Nasal cavity respiratory epithelium epithelial cell of viscerocranial mucosa (primary cell): ENCODE data around the gene BCL6B. TPM values are rescaled to one million over a fixed set of nuclear protein-coding genes. Genes with fewer than 3 reads are reported as not detected.

Source experiments
- total RNA-seq: library from RNA; depleted of rRNA; stranded (reverse); fragments of >200 nt; gene quantifications from 2 replicates; pipeline ENCODE4 v1.2.3, GENCODE V29; 2014

The BCL6B gene, protein sequence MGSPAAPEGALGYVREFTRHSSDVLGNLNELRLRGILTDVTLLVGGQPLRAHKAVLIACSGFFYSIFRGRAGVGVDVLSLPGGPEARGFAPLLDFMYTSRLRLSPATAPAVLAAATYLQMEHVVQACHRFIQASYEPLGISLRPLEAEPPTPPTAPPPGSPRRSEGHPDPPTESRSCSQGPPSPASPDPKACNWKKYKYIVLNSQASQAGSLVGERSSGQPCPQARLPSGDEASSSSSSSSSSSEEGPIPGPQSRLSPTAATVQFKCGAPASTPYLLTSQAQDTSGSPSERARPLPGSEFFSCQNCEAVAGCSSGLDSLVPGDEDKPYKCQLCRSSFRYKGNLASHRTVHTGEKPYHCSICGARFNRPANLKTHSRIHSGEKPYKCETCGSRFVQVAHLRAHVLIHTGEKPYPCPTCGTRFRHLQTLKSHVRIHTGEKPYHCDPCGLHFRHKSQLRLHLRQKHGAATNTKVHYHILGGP
- not detected in 2 replicates for total RNA-seq

DNA sequence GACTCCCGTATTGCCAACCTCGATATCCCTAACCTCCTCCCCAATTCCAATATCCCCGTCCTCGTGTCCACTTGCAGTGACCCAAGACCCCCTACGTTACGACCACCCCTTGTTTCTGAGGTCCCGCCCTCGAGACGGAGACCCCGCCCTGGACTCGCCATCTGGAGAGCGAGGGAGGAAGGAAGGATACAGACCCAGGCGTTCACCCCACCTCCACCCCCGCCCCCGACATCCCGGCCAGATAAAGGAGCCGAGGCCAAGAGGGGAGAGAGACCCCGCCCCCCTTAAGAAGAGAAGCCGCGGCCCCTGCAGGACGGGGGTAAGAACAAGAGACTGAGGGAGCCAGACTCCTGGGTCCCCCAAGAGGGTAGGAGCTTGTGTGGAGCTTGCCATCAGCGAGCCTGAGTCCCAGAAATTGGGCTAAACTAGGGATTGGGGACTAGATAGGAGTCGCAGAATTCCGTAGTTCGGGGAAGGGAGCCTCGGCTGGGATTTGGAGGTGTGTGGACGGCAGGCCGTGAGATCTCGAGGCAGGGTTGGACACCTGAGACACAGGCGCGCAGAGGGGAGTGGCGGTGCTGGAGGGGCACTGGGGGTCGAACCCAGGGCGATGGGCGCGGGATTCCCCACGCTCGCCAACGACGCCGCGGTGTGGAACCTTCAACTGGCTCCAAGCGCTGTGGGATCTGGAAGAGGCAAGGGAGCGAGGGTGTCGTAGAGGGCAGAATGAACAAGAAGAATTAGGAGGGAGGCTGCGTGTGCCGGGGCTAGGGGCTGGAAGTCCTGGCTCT is at the start of gene BCL6B:
Gene BCL6B (plus strand): TSS at position 270 of the 791 bp plus-strand sequence. CDS start 622 bp downstream, outside the sequence.

DNA sequence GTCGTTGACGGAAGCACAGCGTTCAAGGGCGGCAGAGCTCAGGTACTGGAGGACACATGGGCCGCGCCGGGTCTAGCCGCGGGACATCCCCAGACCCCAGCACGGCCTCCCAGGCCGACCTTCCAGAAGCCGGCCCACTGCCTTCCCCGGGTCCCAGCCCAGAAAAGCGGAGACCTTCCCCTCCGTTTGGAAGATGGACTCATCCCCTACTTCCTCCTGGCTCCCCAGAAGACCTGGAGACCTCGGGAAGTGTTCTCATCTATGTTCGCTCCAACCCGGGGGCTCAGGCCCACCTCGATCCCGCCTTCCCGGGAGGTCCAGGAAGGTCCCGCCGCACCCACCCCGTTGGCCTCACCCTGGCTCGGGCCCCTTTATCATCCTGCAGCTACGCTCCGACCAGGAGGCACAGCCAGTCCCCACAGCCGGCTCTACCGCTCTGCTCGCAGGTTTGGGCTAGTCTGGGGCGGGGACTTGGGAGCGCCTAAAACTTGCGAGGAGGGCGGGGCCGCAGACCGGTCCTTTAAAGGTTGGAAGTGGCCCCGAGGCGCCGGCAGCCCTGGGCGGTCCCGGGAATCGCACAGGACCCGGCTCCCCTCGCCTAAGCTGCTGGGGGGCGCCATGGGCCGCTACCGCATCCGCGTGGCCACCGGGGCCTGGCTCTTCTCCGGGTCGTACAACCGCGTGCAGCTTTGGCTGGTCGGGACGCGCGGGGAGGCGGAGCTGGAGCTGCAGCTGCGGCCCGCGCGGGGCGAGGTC is 27.2 kb upstream of the BCL6B start, which contains the start of gene ALOX12:
Gene ALOX12 (plus strand): TSS at position 550 of the 756 bp plus-strand sequence. CDS start 69 bp downstream, at position 619.

DNA sequence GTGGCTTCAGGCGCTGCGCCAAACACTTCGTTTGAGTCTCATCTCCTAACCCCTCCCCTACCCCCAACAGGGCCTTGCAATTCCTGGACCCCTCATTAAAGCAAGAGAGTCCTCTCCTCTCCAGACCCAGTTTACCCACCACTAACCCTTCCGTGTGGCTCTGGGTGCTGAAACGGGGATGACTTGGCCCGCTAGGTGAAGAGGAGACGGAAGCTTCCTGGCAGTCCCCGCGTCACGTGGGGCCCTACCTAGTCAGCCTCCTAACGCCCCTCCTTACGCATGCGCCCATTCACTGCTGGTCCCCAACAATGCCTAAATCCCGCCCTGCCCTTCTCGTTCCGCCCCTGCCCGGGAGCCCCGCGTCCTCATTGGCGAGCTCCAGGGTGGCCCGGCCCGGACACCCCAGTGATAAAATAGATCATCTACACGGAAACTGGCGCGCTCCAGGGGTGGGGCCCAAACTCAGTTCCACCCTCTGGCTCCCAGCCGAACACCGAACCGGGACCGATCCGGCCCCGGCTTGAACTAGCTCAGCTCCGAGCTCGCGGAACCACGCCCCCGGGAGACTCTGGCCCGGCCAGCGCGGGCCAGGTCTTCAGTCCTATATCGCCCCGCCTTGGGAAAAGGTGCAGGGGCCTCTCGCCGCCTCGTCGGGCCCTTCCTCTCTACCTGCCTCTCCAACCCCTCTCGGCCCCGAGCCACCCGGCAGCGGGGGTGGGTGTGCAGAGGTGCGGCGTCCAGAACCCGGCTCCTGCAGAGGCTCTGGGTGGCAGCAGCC is 12.9 kb downstream of the BCL6B start, which contains the start of gene SLC16A13:
Gene SLC16A13 (plus strand): TSS at position 425 of the 778 bp plus-strand sequence. CDS start 368 bp downstream, outside the sequence.

DNA sequence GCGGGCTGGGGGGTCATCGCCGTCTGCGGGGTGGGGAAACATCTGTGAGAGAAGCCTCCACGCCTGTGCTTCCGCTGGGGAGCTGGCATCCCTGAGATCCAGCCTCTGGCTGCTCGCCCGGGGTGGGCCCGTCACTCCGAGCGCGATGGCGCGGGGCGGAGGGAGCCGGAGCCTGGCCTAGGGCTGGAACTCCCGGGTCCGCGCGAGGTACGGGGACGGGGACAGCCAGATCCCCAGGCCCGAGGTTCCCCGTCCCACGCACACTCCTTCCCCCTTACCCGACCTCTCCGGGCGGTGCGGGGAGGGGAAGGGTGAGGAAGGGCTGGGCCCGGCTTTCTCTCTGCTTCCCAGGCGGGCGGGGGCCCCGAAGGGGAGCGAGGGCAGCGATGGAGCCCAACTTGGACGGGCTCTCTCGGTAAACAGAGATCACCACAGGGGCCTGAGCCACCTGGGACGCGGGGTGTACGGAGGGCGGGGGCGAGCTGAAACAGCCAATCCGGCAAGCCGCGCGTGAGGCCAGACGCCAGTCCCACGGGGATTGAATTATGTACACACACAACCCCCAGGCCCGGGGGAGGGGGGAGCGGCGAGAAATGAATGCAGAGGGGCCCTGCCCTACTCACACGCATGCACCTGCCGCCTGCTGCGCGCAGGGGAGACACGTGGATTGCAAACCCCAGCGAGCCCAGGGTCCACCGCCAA is 20.8 kb downstream of the BCL6B start, which contains the start of gene SLC16A11:
Gene SLC16A11 (minus strand): TSS at position 596 of the 702 bp plus-strand sequence. CDS start 579 bp downstream, at position 17.

Other genes with a start within 250 kb of the BCL6B start
- under 0.01 and 0.36 TPM in 2 replicates for gene FBXO39, start 246.8 kb upstream of the BCL6B start, total RNA-seq
- not detected in 2 replicates for gene TEKT1, start 191.3 kb upstream of the BCL6B start, total RNA-seq
- under 0.01 and 0.14 TPM in 2 replicates for gene ALOX12, start 27.0 kb upstream of the BCL6B start, total RNA-seq
- 15.7 and 46.3 TPM in 2 replicates for gene RNASEK, start 10.4 kb upstream of the BCL6B start, total RNA-seq
- 1.4 and 3.0 TPM in 2 replicates for gene SLC16A13, start 13.0 kb downstream of the BCL6B start, total RNA-seq
- gene SLC16A11, start 21.0 kb downstream of the BCL6B start, total RNA-seq: 0.07 TPM in 1 of 2 replicates, not detected in the other
- gene CLEC10A, start 57.2 kb downstream of the BCL6B start, total RNA-seq: not detected in 2 replicates
- not detected in 2 replicates for gene ASGR2, start 91.8 kb downstream of the BCL6B start, total RNA-seq
- gene ASGR1, start 156.3 kb downstream of the BCL6B start, total RNA-seq: 0.07 TPM in 1 of 2 replicates, not detected in the other
- gene DLG4, start 196.8 kb downstream of the BCL6B start, total RNA-seq: 1.0 and 9.3 TPM in 2 replicates
- gene ACADVL, start 196.9 kb downstream of the BCL6B start, total RNA-seq: 172 and 221 TPM in 2 replicates
- gene DVL2, start 211.5 kb downstream of the BCL6B start, total RNA-seq: 62.4 and 66.6 TPM in 2 replicates
- gene PHF23, start 216.4 kb downstream of the BCL6B start, total RNA-seq: 27.0 and 32.2 TPM in 2 replicates
- 57.8 and 81.4 TPM in 2 replicates for gene GABARAP, start 219.4 kb downstream of the BCL6B start, total RNA-seq
- 26.3 and 49.0 TPM in 2 replicates for gene CTDNEP1, start 228.7 kb downstream of the BCL6B start, total RNA-seq
- gene ELP5, start 229.2 kb downstream of the BCL6B start, total RNA-seq: 11.0 and 16.7 TPM in 2 replicates
- gene CLDN7, start 239.4 kb downstream of the BCL6B start, total RNA-seq: 453 and 573 TPM in 2 replicates